Neuronal stem cell (in vitro differentiated cells): ENCODE data around the gene SLIT3.

ENCODE experiments used
- DNase-seq: peaks from one replicate; pipeline ENCODE4 v3.0.0-alpha.2; 2013; ENCODE audit warnings: low spot score
- H2AFZ ChIP-seq: one replicate; pipeline ENCODE4 v1.6.1; 2013; ENCODE audit warnings: mild to moderate bottlenecking, low read length, inconsistent platforms
- H2AK5ac ChIP-seq: 2 replicates; pipeline ENCODE4 v1.6.1; 2013; ENCODE audit warnings: low read depth, mild to moderate bottlenecking, inconsistent platforms, low read length, moderate library complexity, mixed read lengths
- H2BK120ac ChIP-seq: 2 replicates; pipeline ENCODE4 v1.6.1; 2013; ENCODE audit warnings: low read depth, mild to moderate bottlenecking, inconsistent platforms, low read length, moderate library complexity, mixed read lengths
- H2BK12ac ChIP-seq: one replicate; pipeline ENCODE4 v1.6.1; 2013; ENCODE audit warnings: low read length, inconsistent platforms
- H2BK15ac ChIP-seq: 2 replicates; pipeline ENCODE4 v1.6.1; 2013; ENCODE audit warnings: mild to moderate bottlenecking, low read length, inconsistent platforms, mixed read lengths
- H2BK5ac ChIP-seq: one replicate; pipeline ENCODE4 v1.6.1; 2013; ENCODE audit warnings: inconsistent platforms, mild to moderate bottlenecking, low read length, moderate library complexity
- H3K14ac ChIP-seq: one replicate; pipeline ENCODE4 v1.6.1; 2013; ENCODE audit warnings: low read length, inconsistent platforms
- H3K18ac ChIP-seq: 2 replicates; pipeline ENCODE4 v1.6.1; 2013; ENCODE audit warnings: low read length, inconsistent platforms
- H3K23ac ChIP-seq: 2 replicates; pipeline ENCODE4 v1.6.1; 2013; ENCODE audit warnings: low read depth, mild to moderate bottlenecking, mixed read lengths, low read length, inconsistent platforms; ENCODE audit not compliant: poor library complexity
- H3K27ac ChIP-seq: replicated peaks from 3 replicates; pipeline ENCODE4 v1.5.1; 2013; ENCODE audit warnings: low read length, inconsistent platforms
- H3K27me3 ChIP-seq, 3 experiments: 2 replicates each; pipeline ENCODE4 v1.6.1; 2013; ENCODE audit warnings: low read length in 3 of 3, mild to moderate bottlenecking in 2 of 3, inconsistent platforms in 1 of 3, low read depth in 1 of 3, mixed read lengths in 1 of 3, moderate library complexity in 1 of 3; ENCODE audit not compliant: control insufficient read depth in 3 of 3, insufficient read depth in 3 of 3
- H3K36me3 ChIP-seq, 2 donors: replicated peaks in 1 of 2; 2 replicates each; pipeline ENCODE4 v1.6.1; 2013; ENCODE audit warnings: low read length in 2 of 2; ENCODE audit not compliant: control insufficient read depth in 2 of 2, insufficient read depth in 2 of 2
- H3K4ac ChIP-seq: 2 replicates; pipeline ENCODE4 v1.6.1; 2013; ENCODE audit warnings: inconsistent platforms, mild to moderate bottlenecking, low read length, moderate library complexity
- H3K4me1 ChIP-seq, 2 donors: 1 replicate in 1 of 2; 2 replicates in 1 of 2; pipeline ENCODE4 v1.6.1; 2013; ENCODE audit warnings: low read length in 2 of 2, low read depth in 1 of 2; ENCODE audit not compliant: control insufficient read depth in 2 of 2, insufficient read depth in 1 of 2
- H3K4me2 ChIP-seq: one replicate; pipeline ENCODE4 v1.6.1; 2013; ENCODE audit warnings: mild to moderate bottlenecking, low read length, inconsistent platforms; ENCODE audit not compliant: insufficient read depth, poor library complexity, severe bottlenecking
- H3K4me3 ChIP-seq, 2 donors: 2 replicates each; pipeline ENCODE4 v1.5.1; 2013; ENCODE audit warnings: low read length in 2 of 2, mild to moderate bottlenecking in 2 of 2, inconsistent platforms in 1 of 2, moderate library complexity in 1 of 2
- H3K79me1 ChIP-seq: one replicate; pipeline ENCODE4 v1.6.1; 2013; ENCODE audit warnings: low read depth, mild to moderate bottlenecking, inconsistent platforms, low read length, moderate library complexity
- H3K9ac ChIP-seq: one replicate; pipeline ENCODE4 v1.6.1; 2013; ENCODE audit warnings: mild to moderate bottlenecking, low read depth, low read length, inconsistent platforms; ENCODE audit not compliant: poor library complexity
- H3K9me3 ChIP-seq, 2 donors: replicated peaks in 1 of 2; 2 replicates each; pipeline versions ENCODE3 to v1.6.1; 2013; ENCODE audit warnings: low read length in 2 of 2, mild to moderate bottlenecking in 2 of 2, inconsistent platforms in 1 of 2, low read depth in 1 of 2, mixed read lengths in 1 of 2, moderate library complexity in 1 of 2; ENCODE audit not compliant: control insufficient read depth in 2 of 2, insufficient read depth in 1 of 2
- H4K8ac ChIP-seq: one replicate; pipeline ENCODE4 v1.6.1; 2013; ENCODE audit warnings: low read depth, mild to moderate bottlenecking, inconsistent platforms, low read length, moderate library complexity
- H4K91ac ChIP-seq: one replicate; pipeline ENCODE4 v1.6.1; 2013; ENCODE audit warnings: low read length, low read depth, mild to moderate bottlenecking, inconsistent platforms; ENCODE audit not compliant: poor library complexity
- WGBS, 2 donors: extraction: QIAGEN DNeasy Blood & Tissue Kit; methylation state at CpG; one replicate each; pipeline ENCODE4 v1.1.7; 2013; ENCODE audit warnings: missing lambda C conversion rate in 2 of 2, mixed read lengths in 1 of 2; ENCODE audit not compliant: insufficient read length in 2 of 2, insufficient replicate concordance in 1 of 2; ENCODE audit errors: extremely low coverage in 2 of 2; 5-methylcytosine and 5-hydroxymethylcytosine counted together

Gene SLIT3

DNA sequence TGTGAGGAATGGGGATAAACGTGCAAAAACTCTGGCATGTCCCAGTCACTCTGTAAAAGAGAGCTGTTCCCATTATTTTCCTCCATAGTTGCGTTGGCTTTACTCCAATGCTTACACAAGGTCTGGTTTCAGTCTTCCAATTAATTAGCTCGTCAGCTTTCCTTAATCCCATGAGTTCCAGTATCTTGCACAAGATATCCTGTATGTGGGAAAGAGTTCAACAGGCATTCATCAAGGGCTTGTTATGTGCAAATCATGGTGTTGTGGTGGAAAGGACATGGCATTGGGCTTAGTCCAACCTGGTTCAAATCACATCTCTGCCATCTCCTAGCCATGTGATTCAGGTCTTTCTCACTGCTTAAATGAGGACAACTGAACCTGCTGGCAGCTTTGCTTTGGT lies 644.3 kb downstream of the SLIT3 start:
- H2BK12ac ChIP-seq, result no peak overlapping the region
- no peak overlapping the region for H2BK15ac ChIP-seq
- no peak overlapping the region for H2BK5ac ChIP-seq
- H2BK120ac ChIP-seq, result no peak overlapping the region
- no peak overlapping the region for H3K4me3 ChIP-seq
- no peak overlapping the region for H3K18ac ChIP-seq
- H3K4ac ChIP-seq, result no peak overlapping the region
- no peak overlapping the region for H2AFZ ChIP-seq
- H4K8ac ChIP-seq, result no peak overlapping the region
- DNase-seq, result no peak
- H3K9me3 ChIP-seq, result no peaks in the 10 kb centered on the region
- peaks cover 0 to 14% of the 10 kb centered on the region in 2 donors for H3K4me1 ChIP-seq
- no peak overlapping the region for H3K4me2 ChIP-seq
- peaks cover 0 to 1% of the 10 kb centered on the region in 2 donors for H3K36me3 ChIP-seq
- H2AK5ac ChIP-seq, result no peak overlapping the region
- no CpG with 5 or more reads among the region's 3 CpGs for WGBS, 2 donors
- no peak overlapping the region for H3K23ac ChIP-seq
- H3K79me1 ChIP-seq, result no peaks in the 10 kb centered on the region
- no peak overlapping the region for H3K27ac ChIP-seq
- no peak overlapping the region for H4K91ac ChIP-seq
- H3K27me3 ChIP-seq, result peaks cover 0 to 6% (median 0%) of the 10 kb centered on the region in 3 experiments
- H3K14ac ChIP-seq, result no peak overlapping the region
- H3K9ac ChIP-seq, result no peak overlapping the region

- Histone ChIP-seq H3K18ac (no peak overlapping the region), H3K79me1 (no peaks in the 10 kb centered on the region), H3K9me3 (no peaks in the 10 kb centered on the region), H3K36me3 (peaks cover 0 to 1% of the 10 kb centered on the region in 2 donors), H2BK5ac (no peak overlapping the region), H2BK120ac (no peak overlapping the region), H4K8ac (no peak overlapping the region), H3K27me3 (peaks cover 0 to 6% (median 0%) of the 10 kb centered on the region in 3 experiments), H2BK15ac (no peak overlapping the region), H2BK12ac (no peak overlapping the region), H2AFZ (no peak overlapping the region), H3K4me2 (no peak overlapping the region), H3K4me1 (peaks cover 0 to 14% of the 10 kb centered on the region in 2 donors), H3K27ac (no peak overlapping the region), H3K14ac (no peak overlapping the region), H3K4me3 (no peak overlapping the region), H4K91ac (no peak overlapping the region), H2AK5ac (no peak overlapping the region), H3K23ac (no peak overlapping the region), H3K9ac (no peak overlapping the region), H3K4ac (no peak overlapping the region)
- WGBS, 2 donors, result no CpG with 5 or more reads among the region's 5 CpGs
- no peak for DNase-seq
Observed at GRCh38 chr5:168655316-168655715, 645.6 kb downstream of the SLIT3 start.

DNA sequence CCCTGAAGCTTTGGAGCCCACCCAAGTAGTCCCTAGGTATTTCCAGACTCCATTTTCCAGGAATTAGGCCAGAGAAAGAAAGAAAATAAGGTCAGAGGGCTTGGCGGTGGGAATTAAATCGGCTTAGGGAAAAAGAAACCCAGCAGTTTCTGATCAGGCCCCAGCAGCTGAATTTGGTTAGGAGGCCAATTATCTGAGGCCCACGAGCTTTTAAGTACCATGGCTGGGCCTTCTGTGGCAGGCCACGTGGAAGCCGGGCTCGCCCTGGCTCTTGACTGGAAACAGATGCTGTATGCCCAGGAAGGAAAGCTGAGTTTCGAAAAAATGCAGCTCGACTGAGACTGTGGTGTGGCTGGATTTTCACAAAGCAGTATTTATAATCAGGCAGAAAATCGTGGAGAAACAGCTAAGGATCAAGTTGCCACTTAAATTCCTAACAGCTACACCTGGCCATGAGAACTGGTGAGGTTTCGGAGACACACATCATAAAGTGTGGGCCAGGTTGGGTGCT lies 646.7 kb downstream of the SLIT3 start:
- H3K4me1 ChIP-seq, result peaks cover 0 to 14% of the 10 kb centered on the region in 2 donors
- H3K27me3 ChIP-seq, result peaks cover 0 to 6% (median 0%) of the 10 kb centered on the region in 3 experiments
- H3K4ac ChIP-seq, result no peak overlapping the region
- H3K9ac ChIP-seq, result no peak overlapping the region
- peak overlapping the region; percentile 48 for H2AFZ ChIP-seq
- no peak overlapping the region for H3K27ac ChIP-seq
- H3K23ac ChIP-seq, result no peak overlapping the region
- no peak overlapping the region for H2BK15ac ChIP-seq
- H3K79me1 ChIP-seq, result no peaks in the 10 kb centered on the region
- H3K4me2 ChIP-seq, result no peak overlapping the region
- H4K8ac ChIP-seq, result no peak overlapping the region
- no peak overlapping the region for H3K4me3 ChIP-seq
- H3K36me3 ChIP-seq, result peaks cover 0 to 1% of the 10 kb centered on the region in 2 donors
- DNase-seq, result peak; percentile 61
- H2AK5ac ChIP-seq, result no peak overlapping the region
- H4K91ac ChIP-seq, result no peak overlapping the region
- no peak overlapping the region for H2BK12ac ChIP-seq
- H3K14ac ChIP-seq, result no peak overlapping the region
- WGBS, 2 donors, result no CpG with 5 or more reads among the region's 10 CpGs
- H3K18ac ChIP-seq, result no peak overlapping the region
- no peaks in the 10 kb centered on the region for H3K9me3 ChIP-seq
- no peak overlapping the region for H2BK120ac ChIP-seq
- no peak overlapping the region for H2BK5ac ChIP-seq

GRCh38 chr5:168653626-168654025 lies 647.3 kb downstream of the SLIT3 start:
- Histone ChIP-seq H3K9ac (no peak overlapping the region), H3K79me1 (no peaks in the 10 kb centered on the region), H2BK120ac (no peak overlapping the region), H3K14ac (no peak overlapping the region), H4K91ac (no peak overlapping the region), H2BK12ac (no peak overlapping the region), H4K8ac (no peak overlapping the region), H3K18ac (no peak overlapping the region), H3K4me3 (no peak overlapping the region), H3K27me3 (peaks cover 0 to 6% (median 0%) of the 10 kb centered on the region in 3 experiments), H3K9me3 (no peaks in the 10 kb centered on the region), H3K23ac (no peak overlapping the region), H2BK15ac (no peak overlapping the region), H2BK5ac (no peak overlapping the region), H3K27ac (no peak overlapping the region), H3K4me2 (no peak overlapping the region), H3K4ac (no peak overlapping the region), H2AK5ac (no peak overlapping the region), H3K36me3 (peaks cover 0 to 1% of the 10 kb centered on the region in 2 donors), H2AFZ (no peak overlapping the region), H3K4me1 (peaks cover 0 to 14% of the 10 kb centered on the region in 2 donors)
- DNase-seq, result no peak
- no CpG with 5 or more reads among the region's 4 CpGs for WGBS, 2 donors
